Measurements from ENCODE around the gene MTRF1L. TPM values are rescaled to one million over a fixed set of nuclear protein-coding genes. Genes with fewer than 3 reads are reported as not detected.

The MTRF1L gene
- total RNA-seq = 9.9 and 16.9 TPM in 2 replicates

GRCh38 chr6:153002613-153003365 is at the start of gene MTRF1L:
TSS of gene MTRF1L (minus strand) at chr6:153002709. CDS start at chr6:153002685, 24 bp downstream.

GRCh38 chr6:152982904-152983636 is 19.4 kb downstream of the MTRF1L start, which contains the start of gene FBXO5:
TSS of gene FBXO5 (minus strand) at chr6:152983041. CDS start at chr6:152982959, 82 bp downstream.

Other genes starting within 250 kb of the MTRF1L start
- 2.7 and 3.1 TPM in 2 replicates for gene FBXO5, start 19.7 kb downstream of the MTRF1L start, total RNA-seq
- 1.4 and 4.1 TPM in 2 replicates for gene RGS17, start 128.6 kb upstream of the MTRF1L start, total RNA-seq

All from nasal cavity respiratory epithelium epithelial cell of viscerocranial mucosa (primary cell).